ENCODE results near the gene CUX1.
"Not testable (repeated sequence)": the region's sequence is repeated elsewhere in the genome, so short reads cannot be mapped to it uniquely, and the experiment has no call there.

Gene CUX1

GRCh38 chr7:102125127-102125596, 307.7 kb downstream of the CUX1 start:
- POLR2A ChIA-PET, result no interaction called here

DNA sequence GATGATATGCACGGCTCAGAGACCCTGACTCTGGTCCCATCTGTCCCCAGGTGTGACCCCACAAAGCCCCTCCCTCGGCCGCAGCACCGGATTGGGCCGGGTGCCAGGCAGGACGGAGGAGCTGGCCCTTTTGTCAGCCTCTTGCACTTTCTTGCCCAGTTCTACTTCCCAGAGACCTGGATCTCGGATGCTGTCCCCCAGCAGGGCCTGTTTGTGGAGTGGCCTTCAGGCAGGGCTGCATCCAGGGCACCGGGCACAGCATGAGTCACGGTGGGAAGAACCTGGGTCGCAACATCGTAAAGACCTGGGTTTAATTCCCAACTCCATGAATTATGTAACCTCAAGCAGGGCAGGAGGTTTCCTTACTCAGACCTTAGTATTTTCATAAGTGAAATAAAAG, 310.9 kb downstream of the CUX1 start:
- H3K4me3 ChIP-seq (ENCODE audit: low read depth, low read length), result no peak overlapping the region
- POLR2A ChIA-PET, result no interaction called here
- CTCF ChIA-PET, result no interaction called here
- no peak for TF ChIP-seq CTCF (IDR thresholded peaks at IDR 0.05; ENCODE audit: insufficient read depth, low read length, missing control alignments)
- no peak for DNase-seq (ENCODE audit: low read depth, low spot score)

More at GRCh38 chr7:102125127-102125596, 307.7 kb downstream of the CUX1 start:
- peak; percentile 21 for TF ChIP-seq CTCF (IDR thresholded peaks at IDR 0.05; ENCODE audit: insufficient read depth, low read length, missing control alignments)
- no peak overlapping the region for H3K4me3 ChIP-seq (ENCODE audit: low read depth, low read length)
- DNase-seq (ENCODE audit: low read depth, low spot score), result peak; percentile 55
- CTCF ChIA-PET, result no interaction called here

GRCh38 chr7:102129636-102130370, 312.4 kb downstream of the CUX1 start:
- ChIA-PET CTCF (no interaction called here), POLR2A (interaction anchor here (0.5 kb wide), 1 partner anchor 71 kb away, joined by 3 read pairs; no protein-coding TSS in a partner anchor)
- no peak overlapping the region for H3K4me3 ChIP-seq (ENCODE audit: low read depth, low read length)
- TF ChIP-seq CTCF (IDR thresholded peaks at IDR 0.05; ENCODE audit: insufficient read depth, low read length, missing control alignments), result no peak
- no peak for DNase-seq (ENCODE audit: low read depth, low spot score)

- CTCF ChIA-PET, result interaction anchor here (1.2 kb wide), 1 partner anchor 41 kb away, joined by 3 read pairs; no protein-coding TSS in a partner anchor
- no peak for DNase-seq (ENCODE audit: low read depth, low spot score)
- no peak overlapping the region for H3K4me3 ChIP-seq (ENCODE audit: low read depth, low read length)
- no peak for TF ChIP-seq CTCF (IDR thresholded peaks at IDR 0.05; ENCODE audit: insufficient read depth, low read length, missing control alignments)
- POLR2A ChIA-PET, result no interaction called here
Measured at GRCh38 chr7:102132209-102132752, 314.9 kb downstream of the CUX1 start.

DNA sequence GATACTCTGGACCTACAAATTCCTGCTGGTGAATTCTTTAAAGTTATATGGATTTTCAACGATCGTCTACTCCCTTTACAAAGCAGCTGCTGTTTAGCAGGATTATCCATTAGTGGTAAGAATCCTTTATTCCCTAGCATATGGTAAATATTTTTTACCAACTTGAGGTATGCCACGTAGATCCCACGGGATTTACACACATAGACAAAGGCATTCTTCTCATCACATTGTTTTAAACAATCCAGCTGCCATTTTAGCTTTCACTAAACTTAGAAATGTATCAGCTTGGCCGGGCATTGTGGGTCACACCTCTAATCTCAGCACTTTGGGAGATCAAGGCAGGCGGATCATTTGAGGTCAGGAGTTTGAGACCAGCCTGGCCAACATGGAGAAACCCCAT, 321.2 kb downstream of the CUX1 start:
- H3K4me3 ChIP-seq (ENCODE audit: low read depth, low read length), result no peak overlapping the region
- ChIA-PET POLR2A (no interaction called here), CTCF (interaction anchor here (1.2 kb wide), 1 partner anchor 535 kb away, joined by 4 read pairs; no protein-coding TSS in a partner anchor)
- DNase-seq (ENCODE audit: low read depth, low spot score), result no peak
- TF ChIP-seq CTCF (IDR thresholded peaks at IDR 0.05; ENCODE audit: insufficient read depth, low read length, missing control alignments), result no peak

GRCh38 chr7:102140952-102141370, 323.5 kb downstream of the CUX1 start:
- no peak for DNase-seq (ENCODE audit: low read depth, low spot score)
- H3K4me3 ChIP-seq (ENCODE audit: low read depth, low read length), result no peak overlapping the region
- TF ChIP-seq CTCF (IDR thresholded peaks at IDR 0.05; ENCODE audit: insufficient read depth, low read length, missing control alignments), result no peak
- ChIA-PET CTCF (no interaction called here), POLR2A (no interaction called here)

DNA sequence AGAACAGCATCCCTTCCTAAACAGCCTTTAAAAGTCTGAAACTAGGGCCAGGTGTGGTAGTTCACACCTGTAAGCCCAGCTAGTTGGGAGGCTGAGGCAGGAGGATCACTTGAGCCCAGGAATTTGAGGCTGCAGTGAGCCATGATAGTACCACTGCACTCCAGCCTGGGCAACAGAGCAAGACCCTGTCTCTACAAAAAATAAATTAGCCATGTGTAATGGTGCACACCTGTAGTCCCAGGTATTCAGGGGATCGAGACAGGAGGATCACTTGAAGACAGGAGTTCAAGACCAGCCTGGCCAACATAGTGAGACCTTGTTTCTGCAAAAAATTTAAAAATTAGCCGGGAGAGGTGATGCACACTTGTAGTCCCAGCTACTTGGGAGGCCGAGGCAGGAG, 325.0 kb downstream of the CUX1 start:
- H3K4me3 ChIP-seq (ENCODE audit: low read depth, low read length); DNase-seq (ENCODE audit: low read depth, low spot score); CTCF ChIA-PET: not testable (repeated sequence)
- POLR2A ChIA-PET, result interaction anchor here (0.6 kb wide), 1 partner anchor 48 kb away, joined by 3 read pairs; no protein-coding TSS in a partner anchor
